GM19023 (cell line): ENCODE measurements around the gene IDS.

Experiments
- ATAC-seq: cut with Tn5 transposase; IDR thresholded peaks from one replicate; pipeline ENCODE4 v1.9.1; 2021; ENCODE audit warnings: mild to moderate bottlenecking, moderate library complexity; ENCODE audit not compliant: unreplicated experiment

Gene IDS

GRCh38 chrX:149461746-149462145, 43.4 kb downstream of the IDS start:
- ATAC-seq: no peak

GRCh38 chrX:149458586-149458985, 46.5 kb downstream of the IDS start:
- no peak for ATAC-seq

GRCh38 chrX:149456476-149457245, 48.4 kb downstream of the IDS start:
- no peak for ATAC-seq

- no peak for ATAC-seq
Measured at GRCh38 chrX:149455934-149456333, 49.2 kb downstream of the IDS start.

- no peak for ATAC-seq
Measured at GRCh38 chrX:149453906-149454822, 50.9 kb downstream of the IDS start.

GRCh38 chrX:149453030-149453429, 52.1 kb downstream of the IDS start:
- no peak for ATAC-seq

GRCh38 chrX:149433451-149433850, 71.7 kb downstream of the IDS start:
- no peak for ATAC-seq

- ATAC-seq: no peak
Measured at GRCh38 chrX:149433051-149433450, 72.1 kb downstream of the IDS start.
